ENCODE measurements around the gene TNFAIP2.

DNA sequence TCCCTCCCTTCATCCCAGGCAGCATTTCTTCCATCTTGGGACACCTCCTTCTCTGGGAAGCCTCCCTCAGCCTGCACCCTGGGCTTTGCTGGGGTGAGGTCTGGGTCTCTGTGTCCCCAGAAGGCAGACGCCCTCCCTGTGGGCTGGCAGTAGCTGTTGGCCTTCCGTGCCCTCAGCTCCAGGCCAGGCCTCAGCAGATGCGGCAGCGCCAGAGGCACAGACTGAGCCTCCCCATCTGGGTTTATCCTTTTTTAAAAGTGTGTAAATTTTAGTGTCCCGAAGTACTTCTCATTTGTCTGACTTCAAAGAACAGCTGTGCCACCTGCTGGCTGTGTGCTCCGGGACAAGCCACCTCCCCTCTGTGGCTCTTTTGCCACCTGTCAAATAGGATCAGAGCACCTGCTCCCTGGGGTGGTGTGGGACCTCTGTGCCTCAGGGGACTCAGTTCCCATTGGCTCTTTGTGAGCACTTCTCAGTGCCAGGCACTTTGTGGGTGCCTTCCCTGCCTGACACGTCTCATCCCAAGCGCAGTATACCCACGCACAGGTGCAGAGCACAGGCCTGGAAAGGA lies 17.6 kb upstream of the TNFAIP2 start:
- TF ChIP-seq, protein P1, sequence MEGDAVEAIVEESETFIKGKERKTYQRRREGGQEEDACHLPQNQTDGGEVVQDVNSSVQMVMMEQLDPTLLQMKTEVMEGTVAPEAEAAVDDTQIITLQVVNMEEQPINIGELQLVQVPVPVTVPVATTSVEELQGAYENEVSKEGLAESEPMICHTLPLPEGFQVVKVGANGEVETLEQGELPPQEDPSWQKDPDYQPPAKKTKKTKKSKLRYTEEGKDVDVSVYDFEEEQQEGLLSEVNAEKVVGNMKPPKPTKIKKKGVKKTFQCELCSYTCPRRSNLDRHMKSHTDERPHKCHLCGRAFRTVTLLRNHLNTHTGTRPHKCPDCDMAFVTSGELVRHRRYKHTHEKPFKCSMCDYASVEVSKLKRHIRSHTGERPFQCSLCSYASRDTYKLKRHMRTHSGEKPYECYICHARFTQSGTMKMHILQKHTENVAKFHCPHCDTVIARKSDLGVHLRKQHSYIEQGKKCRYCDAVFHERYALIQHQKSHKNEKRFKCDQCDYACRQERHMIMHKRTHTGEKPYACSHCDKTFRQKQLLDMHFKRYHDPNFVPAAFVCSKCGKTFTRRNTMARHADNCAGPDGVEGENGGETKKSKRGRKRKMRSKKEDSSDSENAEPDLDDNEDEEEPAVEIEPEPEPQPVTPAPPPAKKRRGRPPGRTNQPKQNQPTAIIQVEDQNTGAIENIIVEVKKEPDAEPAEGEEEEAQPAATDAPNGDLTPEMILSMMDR (IDR thresholded peaks at IDR 0.05): peak in 1 of 6 experiments; percentile 8
- TF ChIP-seq POLR2A (IDR thresholded peaks at IDR 0.05): no peak
